GM10847 (cell line): ENCODE measurements around the gene TSPO2.

ENCODE experiments used
- POLR2A ChIP-seq: IDR thresholded peaks from 2 replicates; pipeline ENCODE4 v1.6.1; 2011; ENCODE audit not compliant: insufficient read length; ENCODE audit errors: extremely low read depth

Gene TSPO2

DNA sequence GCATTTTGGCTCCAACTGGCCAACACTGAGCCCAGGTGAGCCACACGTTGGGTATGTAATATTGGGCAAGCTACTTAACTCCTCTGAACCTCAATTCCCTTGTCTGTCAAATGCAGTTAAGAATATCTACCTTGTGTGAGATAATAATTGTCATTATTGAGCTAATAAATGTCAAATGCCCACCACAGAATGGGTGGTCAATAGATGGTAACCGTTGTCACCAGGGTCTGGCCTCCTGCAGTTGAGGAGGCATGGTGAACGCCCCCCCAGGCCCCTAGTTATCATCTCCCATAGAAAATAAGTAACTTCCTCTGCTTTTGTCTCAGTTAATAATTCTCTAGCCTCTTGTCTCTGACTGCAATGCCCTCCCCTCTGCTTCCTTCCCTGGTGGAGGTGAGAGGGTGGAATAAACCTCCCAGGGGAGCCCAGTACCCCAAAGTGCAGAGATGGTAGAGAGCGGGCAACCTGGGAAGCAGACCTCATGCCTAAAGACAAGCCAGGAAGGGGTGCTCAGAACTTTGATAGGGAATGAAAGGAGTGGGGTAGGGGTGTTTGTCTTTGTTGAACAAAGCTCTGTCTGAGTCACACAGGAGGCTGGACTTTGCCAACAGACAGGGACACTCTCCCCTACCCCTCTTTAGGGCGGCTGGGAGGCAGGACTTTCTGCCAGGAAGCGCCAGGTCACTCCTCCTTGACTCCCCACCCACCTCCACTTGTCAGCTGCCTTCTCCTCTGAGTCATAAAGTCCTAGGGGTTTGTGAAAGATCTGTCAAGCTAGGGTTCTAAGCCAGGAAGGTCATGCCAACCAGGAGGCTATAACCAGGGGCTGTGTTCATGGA is 1.9 kb upstream of the TSPO2 start:
- no peak for TF ChIP-seq POLR2A

DNA sequence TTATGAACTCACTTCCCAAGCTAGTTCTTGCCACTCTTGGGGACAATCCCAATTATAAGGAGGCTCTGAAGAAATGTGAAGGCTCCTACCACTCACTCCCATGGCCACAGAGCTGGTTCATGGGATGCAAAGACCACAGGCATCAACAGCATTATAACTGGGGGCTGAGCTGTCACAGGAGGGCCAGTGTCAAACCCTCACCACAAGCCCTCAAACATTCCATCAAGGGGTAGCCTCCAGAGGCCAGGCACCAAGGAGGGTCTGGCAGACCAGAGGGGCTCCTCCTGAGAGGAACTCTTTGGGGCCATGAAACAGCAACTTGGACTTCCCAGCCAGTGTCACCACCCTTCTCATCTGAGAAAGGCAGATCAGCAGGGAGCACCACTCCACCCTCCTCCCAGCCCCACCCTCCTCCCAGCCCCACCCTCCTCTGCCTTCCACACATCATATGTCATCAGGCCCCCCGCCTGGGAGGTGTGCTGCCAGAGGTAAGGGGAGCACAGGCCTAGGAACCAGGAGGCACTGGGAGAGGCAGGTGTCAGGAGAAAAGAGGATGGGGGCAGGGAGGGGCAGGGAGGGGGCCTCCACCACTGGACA is 1.2 kb upstream of the TSPO2 start:
- no peak for TF ChIP-seq POLR2A

DNA sequence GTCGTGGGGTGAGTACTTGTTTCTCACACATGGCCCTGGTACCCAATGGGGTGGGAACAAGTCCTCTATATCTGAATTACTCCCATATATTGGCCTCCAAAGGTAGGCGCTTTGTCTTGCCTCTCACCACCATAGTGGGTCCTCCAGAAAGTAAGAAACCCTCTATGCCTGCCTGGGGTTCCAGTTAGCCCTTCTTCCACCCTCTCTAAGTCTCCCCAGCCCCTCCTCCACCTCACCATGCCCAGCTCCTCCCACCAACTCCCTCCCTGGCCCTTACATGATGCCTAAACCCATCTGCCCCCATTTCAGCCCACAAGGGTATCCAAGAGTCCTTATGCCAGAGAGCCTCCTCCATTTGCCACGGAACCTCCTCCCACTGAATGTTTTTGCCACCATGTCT is 884 bp downstream of the TSPO2 start:
- no peak for TF ChIP-seq POLR2A

DNA sequence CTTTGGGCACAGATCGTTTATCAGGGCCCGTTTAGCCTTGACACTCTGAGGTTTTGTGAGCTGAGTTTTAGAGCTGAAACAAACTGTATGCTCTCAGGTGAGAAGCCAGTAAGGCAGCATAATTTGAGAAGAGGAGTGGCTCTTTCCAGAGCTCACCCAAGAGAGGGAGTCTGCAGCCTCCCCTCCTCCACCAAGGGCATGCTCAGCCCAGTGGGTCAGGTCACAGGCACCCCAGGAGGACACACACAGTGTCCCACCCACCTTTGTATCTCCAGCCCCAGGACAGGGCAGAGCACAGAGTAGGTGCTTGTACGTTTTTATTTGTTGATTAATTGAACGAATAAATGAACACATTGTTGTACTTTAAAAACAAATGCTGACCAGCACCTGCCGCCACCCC is 3.4 kb downstream of the TSPO2 start:
- TF ChIP-seq POLR2A: no peak

DNA sequence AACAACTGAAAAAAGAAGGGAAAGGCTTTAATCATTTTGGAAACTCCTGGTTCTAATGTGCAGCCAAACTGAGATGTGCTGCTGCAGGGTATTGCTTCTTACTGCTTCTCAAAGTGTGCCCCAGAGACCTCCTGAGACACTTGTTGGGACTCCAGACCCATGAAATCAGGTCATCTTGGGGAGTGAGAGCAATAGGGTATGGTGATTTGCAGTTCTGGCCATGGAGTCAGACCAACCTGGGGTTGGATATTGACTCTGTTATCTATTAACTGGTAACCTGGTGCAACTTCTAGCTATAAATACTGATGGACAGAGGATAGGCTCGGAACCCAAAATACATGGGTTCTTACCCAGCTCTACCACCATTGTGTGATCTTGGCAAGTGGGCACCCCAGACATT is 3.8 kb downstream of the TSPO2 start:
- TF ChIP-seq POLR2A: no peak

DNA sequence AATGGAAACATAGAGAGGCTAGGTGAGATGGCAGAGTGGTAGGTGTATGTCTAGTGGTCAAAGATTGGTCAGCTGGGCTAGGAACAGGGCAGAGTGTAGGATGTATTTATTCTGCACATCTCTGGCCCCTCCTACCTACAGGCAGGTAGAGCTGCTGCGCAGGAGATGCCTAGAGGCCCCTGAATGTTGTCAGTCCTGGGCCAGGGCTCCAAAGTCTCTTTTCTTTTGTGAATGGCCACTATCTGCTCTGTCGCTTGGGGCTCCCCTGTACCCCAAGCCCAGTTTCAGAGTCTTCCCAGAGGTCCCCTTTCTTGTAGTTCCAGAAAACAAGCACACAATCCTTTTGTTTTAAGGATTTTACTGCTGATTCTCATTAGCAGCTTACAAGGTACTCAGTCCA is 5.0 kb downstream of the TSPO2 start:
- no peak for TF ChIP-seq POLR2A

DNA sequence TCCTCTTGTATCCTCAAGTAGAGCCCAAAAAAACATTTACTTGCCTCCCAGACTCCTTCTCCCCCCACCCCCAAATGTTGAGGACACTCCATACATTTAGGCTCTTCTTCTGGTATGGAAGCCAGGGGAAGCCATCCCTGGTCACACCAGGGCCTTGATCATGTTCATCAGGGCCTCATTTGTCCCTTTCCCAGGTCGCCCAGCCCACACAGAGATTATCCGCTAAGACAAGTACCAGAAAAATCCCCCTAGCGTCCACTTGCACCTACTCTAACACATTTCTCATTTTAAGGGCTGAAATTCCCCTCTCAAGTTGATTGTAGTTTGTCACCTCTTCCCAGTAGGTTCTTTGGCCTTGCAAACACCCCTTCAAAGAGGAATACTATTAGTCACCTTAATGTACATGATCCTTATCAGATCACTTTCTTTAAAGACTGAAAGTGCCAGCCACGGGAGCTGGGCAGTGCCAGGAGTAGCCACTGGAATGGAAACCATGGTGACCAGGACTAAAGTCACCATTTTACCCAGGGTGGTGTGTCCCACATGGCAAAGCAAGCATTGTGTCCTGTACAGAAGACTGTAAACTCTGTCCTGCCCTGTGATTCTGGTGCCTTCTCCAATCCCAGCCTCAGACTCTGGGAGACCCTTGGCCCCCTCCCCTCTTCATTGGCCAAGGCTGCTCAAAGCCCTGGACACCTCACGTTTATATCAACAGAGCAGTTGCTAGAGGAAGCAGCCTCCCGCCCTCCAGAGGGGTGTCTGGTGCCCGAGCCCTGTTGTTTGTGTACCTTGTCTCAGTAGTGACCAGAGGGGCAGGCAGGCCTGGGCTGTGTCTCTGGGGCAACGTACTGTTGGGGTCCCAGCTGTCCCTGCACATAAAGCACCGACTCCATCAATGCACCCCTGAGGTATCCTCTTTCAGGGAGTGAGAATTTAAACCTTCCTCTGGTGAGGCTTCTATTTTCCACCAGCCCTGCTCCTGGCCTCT is 5.8 kb downstream of the TSPO2 start:
- no peak for TF ChIP-seq POLR2A

DNA sequence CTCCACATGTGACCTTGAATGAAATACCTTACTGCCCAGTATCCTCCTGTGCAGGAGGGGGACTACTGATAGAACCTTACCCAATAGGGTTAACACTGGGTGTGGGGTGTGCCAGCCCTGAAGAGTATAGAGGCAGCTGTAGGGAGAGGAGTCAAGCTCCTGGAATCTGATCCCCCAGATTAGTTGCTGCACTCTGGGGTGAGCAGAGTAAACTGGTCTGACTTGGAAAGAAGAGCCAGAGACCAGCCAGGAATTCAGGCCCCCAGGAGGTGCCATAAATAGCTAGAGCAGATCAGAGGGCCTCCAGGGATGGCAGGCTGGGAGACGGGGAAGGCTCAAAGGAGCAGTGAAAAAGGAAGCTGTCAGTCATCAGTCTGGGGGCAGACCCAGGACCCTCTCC is 7.3 kb downstream of the TSPO2 start:
- TF ChIP-seq POLR2A: no peak

DNA sequence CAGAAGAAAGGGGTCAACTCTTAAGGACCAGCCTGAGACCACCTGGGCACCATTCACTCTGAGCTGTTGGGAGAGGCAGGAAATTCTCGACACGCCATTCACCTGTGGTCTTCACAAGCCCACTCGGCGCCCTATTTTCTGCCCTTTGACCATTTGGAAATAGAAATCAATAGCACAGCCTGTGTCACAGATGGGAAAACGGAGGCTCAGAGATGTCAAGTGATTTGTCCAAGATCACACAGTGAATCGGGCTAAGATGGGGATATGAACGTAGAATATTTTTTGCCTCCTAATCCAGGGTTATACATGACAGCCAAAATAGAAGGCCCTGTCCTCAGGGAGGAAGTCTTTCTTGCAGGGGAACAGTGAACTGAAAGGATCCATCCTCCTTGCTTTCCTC is 7.7 kb downstream of the TSPO2 start:
- TF ChIP-seq POLR2A: no peak

DNA sequence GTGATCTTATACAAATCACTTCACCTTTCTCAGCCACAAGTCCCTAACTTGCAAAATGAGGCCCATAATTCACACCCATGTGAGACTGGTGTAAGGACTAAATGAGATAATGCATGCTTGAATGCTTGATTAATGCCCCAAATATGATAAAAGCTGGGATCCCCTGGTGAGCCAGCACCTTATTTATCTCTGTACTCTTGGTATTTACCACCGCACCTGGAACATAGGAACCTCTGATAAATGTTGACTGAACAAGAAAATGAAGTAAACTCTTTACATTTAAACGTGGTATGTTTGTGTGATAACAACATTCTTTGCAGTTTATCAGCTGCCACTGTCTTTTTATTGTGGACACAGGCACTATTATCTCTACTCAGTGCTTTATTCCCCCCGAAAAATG is 8.3 kb downstream of the TSPO2 start:
- no peak for TF ChIP-seq POLR2A

DNA sequence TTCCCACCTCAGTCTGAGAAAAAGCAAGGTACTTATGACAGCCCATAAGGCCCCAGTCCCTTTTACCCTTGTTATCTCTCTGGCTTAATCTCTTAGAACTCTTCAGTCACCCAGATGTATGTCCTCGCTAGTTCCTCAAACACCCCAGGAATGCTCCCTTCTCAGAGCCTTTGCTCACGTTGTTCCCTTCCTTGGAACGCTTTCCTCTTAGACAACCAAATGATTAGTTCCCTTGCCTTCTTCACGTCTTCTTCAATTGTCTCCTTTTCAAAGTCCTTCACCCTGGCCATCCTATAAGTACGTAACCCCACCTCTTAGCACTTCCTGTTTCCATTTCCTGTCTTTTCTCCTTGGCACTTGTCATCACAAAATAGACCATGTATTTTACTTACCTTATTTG is 9.6 kb downstream of the TSPO2 start:
- no peak for TF ChIP-seq POLR2A

DNA sequence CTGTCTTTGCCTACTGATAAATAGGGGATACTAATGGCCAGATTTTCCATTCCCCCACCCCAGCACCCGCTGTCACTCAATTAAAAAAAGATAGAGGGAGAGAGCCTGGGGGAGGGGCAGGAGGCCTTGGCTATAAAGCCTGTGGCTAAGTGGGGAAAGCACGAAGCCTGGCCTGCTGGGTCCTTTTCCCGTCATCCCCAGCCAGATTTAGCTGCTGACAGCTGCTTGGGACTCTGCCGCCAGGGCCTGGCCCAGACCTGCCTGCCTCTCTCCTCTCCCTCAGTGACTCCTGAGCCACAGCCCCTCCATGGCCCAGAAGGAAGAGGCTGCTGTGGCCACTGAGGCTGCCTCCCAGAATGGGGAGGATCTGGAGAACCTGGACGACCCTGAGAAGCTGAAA is 10.8 kb downstream of the TSPO2 start, which contains the start of gene APOBEC2:
TSS of gene APOBEC2 (plus strand) at position 162 of the 400 bp plus-strand sequence. CDS start at position 308, 146 bp downstream.
- no peak for TF ChIP-seq POLR2A

DNA sequence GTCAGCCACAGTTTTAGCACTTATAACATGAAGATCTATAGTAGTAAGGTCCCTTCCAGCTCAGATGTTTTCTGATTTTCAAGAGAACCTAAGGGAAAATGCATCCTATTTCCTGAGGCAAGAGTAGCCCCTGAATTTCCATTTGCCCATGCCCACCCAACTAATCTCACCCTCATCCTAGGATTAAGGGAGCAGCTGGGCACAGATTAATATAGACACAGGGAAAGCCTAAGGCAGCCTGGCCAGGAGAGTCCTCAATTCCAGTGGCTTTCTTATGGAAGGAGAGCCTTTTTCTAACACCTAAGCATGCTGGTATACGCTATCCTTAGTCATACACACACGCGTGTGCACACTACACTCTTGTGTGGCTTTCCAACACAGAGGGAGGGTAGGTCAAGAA is 12.2 kb downstream of the TSPO2 start:
- no peak for TF ChIP-seq POLR2A

DNA sequence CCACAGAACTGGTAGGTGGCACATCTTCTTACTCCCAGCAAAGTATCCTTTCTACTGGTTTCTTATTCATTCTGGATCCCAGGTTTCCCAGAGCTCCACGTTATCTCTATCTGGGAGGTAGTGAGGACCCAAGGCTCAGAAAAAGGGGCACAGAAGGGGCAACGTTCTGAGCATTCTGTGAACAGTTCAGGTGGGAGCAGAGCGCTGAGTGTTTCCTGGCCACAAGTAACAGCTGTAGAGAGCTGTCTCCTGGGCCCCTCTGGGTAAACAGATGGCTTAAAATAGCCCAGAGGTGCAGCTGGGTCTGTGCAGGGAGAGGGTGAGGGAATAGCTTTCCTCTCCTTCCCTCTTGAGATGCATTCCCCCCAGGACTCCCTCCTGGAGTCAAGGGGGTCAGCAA is 12.9 kb downstream of the TSPO2 start:
- TF ChIP-seq POLR2A: no peak

DNA sequence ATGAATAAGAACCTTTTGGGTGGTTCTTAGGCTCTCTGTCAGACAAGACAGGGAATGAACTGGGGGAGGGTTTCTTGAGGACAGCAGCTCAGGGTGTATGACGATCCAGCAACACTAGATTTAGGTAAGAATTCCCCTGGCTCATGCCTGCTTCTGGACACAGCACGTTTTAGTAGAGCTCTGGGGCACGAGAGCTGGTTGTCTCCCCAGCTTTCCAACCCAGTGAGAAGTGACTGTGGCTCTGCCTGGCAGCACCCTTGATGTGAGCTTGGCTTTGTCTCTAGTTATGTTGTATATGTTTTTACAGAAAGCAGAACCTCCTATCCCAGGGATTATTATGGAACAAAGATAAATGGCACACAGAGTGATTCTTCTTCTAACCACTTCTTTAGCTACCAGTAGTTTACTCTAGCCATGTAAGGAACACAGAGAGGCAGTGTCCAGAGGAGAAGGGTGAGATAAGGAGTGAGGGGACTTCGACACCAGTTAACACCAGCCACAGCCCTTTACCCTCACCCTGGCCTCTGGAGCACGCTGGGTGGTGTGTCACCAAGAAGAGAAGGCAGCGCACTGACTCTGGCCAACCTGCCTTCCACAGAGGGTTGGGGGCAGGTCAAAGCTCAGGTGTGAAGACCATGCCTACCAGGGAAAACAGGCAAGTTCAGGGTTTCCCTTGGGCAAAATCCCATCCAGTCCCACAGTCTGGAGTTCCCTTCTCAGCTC is 14.7 kb downstream of the TSPO2 start:
- no peak for TF ChIP-seq POLR2A
